ENCODE measurements around the gene IRF7. TPM values are rescaled to one million over a fixed set of nuclear protein-coding genes. Genes with fewer than 3 reads are reported as not detected.

The IRF7 gene
- total RNA-seq, result 5.1 and 6.1 TPM in 2 replicates

DNA sequence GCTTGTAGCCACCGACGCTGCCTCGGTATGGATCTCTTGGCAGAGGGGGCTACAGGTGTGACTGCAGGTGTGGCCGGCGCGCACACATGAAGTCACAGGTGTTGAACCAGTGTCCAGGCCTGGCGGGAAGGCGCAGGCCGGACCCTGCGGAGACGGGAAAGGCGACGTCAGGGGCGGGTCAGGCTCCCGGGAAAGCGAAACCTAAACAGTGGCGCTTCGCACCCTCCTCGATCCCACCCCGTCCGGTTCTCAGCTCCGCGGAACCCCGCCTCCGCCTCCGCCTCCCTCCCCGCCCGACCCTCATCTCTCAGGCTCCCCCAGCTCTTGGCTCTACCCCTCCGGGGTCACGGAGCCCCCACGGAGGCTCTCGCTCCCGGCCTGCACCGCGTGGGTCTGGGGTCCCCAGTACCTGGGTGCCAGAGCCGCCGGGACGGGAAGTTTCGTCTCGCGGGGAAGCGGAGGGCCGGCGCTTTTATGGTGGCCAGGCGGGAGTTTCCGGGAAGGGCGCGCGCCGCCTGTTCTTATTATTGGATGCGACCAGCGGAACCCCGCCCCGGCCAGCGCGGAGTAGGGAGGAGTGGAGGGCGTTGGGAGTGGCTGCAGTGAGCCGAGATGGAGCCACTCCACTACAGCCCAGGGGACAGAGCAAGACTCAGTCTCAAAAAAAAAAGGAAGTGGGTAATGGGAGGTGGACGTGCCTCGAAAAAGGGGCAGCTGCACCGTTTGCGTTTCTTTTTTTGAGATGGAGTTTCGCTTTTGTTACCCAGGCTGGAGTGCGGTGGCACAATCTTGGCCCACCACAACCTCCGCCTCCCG is at the start of gene IRF7:
IRF7 (minus strand) TSS at position 447 of the 816 bp plus-strand sequence. CDS start 586 bp downstream, outside the sequence.

DNA sequence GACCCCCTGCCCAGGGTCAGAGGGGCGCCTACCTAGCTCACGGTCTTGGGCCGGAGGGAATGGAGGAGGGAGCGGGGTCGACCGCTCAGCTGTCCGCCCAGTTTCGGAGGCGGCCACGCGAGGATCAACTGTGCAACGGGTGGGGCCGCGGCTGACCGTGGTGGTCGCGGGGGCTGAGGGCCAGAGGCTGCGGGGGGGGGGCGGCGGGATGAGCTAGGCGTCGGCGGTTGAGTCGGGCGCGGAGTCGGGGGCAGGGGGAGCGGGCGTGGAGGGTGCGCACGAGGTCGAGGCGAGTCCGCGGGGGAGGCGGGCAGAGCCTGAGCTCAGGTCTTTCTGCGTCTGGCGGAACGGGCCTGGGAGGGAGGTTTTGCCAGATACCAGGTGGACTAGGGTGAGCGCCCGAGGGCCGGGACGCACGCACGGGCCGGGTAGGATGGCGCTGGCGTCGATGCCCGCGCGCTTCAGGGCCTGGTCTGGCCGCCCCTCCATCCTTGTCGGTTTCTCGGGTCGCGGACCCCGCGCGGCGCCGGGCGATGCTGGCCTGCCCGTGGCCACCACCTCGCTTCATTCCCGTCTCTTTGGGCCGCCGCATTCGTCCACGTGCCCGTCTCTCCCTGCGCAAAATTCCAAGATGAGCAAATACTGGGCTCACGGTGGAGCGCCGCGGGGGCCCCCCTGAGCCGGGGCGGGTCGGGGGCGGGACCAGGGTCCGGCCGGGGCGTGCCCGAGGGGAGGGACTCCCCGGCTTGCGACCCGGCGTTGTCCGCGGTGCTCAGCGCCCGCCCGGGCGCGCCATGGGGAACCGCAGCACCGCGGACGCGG is 21.0 kb upstream of the IRF7 start, which contains the start of gene DRD4:
DRD4 (plus strand) TSS at position 759 of the 822 bp plus-strand sequence; CDS start at position 795, 36 bp downstream.

DNA sequence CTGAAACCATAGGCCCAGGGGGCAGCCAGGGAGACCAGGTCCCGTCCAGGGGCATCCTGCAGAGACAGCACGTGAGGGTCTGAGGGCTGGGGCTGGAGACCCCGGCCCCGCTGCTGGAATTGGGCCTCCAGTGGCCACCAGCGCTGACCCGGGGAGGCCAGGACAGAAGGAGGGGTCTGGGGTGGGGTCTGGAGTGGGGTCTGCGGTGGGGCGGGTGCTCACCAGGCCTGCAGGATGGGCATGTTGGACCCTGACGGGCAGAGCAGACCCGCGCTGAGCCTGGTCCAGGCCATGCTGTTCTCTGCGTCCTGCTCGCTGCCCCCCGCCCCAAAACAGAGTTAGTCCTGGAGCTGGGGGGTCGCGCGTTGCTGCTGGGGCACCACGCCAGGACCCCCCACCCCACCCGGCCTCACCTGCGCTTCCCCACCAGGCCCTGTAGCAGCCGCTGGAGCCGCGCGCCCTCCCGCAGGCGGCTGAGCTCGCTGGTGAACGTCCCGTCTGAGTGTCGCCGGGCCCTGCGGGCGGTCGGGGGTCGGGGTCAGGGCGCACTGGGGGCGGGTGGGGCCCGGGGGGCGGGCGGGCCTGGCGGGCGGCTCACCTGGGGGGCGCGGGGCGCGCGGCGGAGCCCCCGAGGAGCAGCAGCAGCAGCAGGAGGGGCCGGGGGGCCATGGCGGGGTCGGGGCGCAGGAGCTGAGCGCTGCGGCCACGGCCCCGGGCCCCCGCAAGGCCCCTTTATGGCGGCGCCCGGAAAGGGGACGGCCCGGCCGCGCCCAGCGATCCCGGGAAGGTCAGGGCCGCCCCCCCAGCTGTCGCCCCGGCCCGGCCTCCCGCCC is 10.9 kb upstream of the IRF7 start, which contains the start of gene SCT:
SCT (minus strand) TSS at position 707 of the 833 bp plus-strand sequence; CDS start at position 669, 38 bp downstream.

DNA sequence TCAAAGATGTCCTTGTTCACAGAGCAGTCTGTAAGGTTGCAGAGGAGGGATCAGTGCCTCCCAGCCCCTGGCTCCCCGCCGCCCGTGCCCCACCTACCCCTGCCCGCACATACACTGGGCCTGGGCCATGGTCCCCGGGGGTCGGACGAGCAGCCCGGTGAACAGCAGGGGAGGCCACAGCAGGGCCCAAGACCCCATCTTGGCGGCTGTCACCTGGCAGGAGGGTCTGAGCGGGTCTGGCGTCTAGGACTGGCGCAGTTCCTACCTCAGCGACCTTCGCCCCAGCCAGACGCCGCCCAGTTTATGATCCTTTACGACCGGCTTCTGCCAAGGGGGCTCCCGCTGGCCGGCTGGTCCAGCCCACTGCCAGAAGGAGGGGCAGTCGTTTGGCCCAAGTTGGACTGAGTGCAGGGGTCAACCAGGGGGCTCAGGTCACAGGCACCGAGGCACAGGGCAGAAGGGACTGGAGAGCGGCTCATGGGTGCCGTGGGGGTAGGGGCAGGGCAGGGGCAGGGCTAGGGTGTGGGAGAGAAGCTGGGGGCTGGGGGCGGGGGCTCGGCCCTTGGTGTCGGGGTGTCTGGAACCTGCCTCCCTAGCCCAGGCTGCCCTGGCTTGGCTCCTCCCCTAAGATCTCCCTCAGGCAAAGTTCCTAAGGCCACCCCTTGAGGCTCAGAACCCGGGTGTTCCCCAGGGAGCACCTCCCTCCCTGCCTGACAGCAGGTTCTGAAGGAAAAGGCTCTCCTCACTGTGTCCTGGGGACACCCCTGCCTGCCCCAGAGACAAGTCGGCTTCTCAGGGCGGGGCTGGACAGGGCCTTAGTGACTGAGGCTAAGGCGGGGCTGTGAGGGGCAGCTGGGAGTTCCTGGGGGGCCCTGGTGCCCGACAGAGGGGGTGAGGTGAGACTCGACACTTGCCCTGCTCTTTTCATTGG is 9.2 kb upstream of the IRF7 start, which contains the start of gene CDHR5:
CDHR5 (minus strand) TSS at position 251 of the 931 bp plus-strand sequence; CDS start at position 198, 53 bp downstream.

DNA sequence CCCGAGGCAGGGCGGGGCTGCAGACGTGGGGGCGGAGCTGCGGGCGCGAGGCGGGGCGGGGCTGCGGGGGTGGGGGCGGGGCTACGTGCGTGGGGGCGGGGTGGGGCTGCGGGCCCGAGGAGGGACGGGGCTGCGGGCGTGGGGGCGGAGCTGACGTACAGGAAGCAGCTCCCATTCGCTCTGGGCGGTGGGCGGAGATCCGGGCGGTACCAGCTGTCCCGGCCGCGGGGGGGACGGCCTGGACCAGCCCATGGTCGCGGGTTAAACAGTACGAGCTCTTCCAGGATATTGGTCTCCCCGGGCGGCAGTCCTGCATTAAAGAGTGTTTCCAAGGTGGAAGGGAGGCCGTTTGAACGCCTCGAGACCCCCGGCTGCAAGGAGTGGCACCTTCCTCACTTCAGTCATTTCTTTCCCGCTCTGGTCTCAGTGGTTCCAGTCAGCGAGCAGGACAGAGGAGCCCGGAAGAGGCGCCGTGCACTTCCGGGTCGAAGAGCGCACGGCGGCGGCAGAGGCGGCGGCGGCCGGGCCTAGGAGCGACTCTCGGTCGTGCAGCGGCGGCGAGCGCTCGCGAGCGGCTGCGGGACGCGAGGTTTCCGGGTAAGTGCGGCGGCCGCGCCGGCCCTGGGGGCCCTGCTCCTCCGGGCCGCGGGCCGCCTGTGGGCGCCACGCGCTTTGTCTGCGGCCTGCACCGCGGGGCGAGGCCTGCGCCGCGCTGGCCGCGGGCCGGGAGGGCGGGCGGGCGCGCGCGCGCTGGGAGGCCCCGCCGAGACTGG is 39.6 kb downstream of the IRF7 start, which contains the start of gene PHRF1:
PHRF1 (plus strand) TSS at position 475 of the 773 bp plus-strand sequence. CDS start 5,043 bp downstream, outside the sequence.

Small RNAs within 50 kb of the gene (small RNA-seq; reads per million reads assigned to genes)
- gene MIR210, result 55.7 reads per million, percentile 98 among the genes with 10 or more reads in this experiment

Other genes starting within 250 kb of the IRF7 start
- gene B4GALNT4, start 246.5 kb downstream of the IRF7 start, total RNA-seq, result 0.59 and 0.73 TPM in 2 replicates
- gene PKP3, start 221.7 kb downstream of the IRF7 start, total RNA-seq, result 1.8 and 2.5 TPM in 2 replicates
- 18.6 and 18.7 TPM in 2 replicates for gene SIGIRR, start 201.0 kb downstream of the IRF7 start, total RNA-seq
- gene ANO9, start 173.9 kb downstream of the IRF7 start, total RNA-seq, result under 0.01 TPM in 1 of 2 replicates, not detected in the other
- gene PTDSS2, start 165.7 kb downstream of the IRF7 start, total RNA-seq, result 29.4 and 36.2 TPM in 2 replicates
- gene RNH1, start 108.7 kb downstream of the IRF7 start, total RNA-seq, result 425 and 460 TPM in 2 replicates
- gene HRAS, start 80.4 kb downstream of the IRF7 start, total RNA-seq, result 50.2 and 54.0 TPM in 2 replicates
- gene LRRC56, start 78.4 kb downstream of the IRF7 start, total RNA-seq, result 0.20 and 0.37 TPM in 2 replicates
- gene LMNTD2, start 55.2 kb downstream of the IRF7 start, total RNA-seq, result under 0.01 and 0.20 TPM in 2 replicates
- 0.73 and 1.6 TPM in 2 replicates for gene RASSF7, start 55.0 kb downstream of the IRF7 start, total RNA-seq
- gene PHRF1, start 39.5 kb downstream of the IRF7 start, total RNA-seq, result 24.3 and 41.4 TPM in 2 replicates
- gene CDHR5, start 9.0 kb upstream of the IRF7 start, total RNA-seq, result not detected in 2 replicates
- not detected in 2 replicates for gene SCT, start 11.2 kb upstream of the IRF7 start, total RNA-seq
- under 0.01 TPM in 1 of 2 replicates, not detected in the other for gene DRD4, start 21.3 kb upstream of the IRF7 start, total RNA-seq
- 36.0 and 47.8 TPM in 2 replicates for gene DEAF1, start 79.3 kb upstream of the IRF7 start, total RNA-seq
- 9.9 and 10.9 TPM in 2 replicates for gene TMEM80, start 79.9 kb upstream of the IRF7 start, total RNA-seq
- 24.4 and 33.1 TPM in 2 replicates for gene EPS8L2, start 90.3 kb upstream of the IRF7 start, total RNA-seq
- gene TALDO1, start 131.5 kb upstream of the IRF7 start, total RNA-seq, result 123 and 139 TPM in 2 replicates
- gene GATD1, start 161.5 kb upstream of the IRF7 start, total RNA-seq, result 45.0 and 48.1 TPM in 2 replicates
- gene CEND1, start 174.1 kb upstream of the IRF7 start, total RNA-seq, result 0.37 and 2.2 TPM in 2 replicates
- 16.5 and 25.6 TPM in 2 replicates for gene SLC25A22, start 182.3 kb upstream of the IRF7 start, total RNA-seq
- gene PIDD1, start 189.3 kb upstream of the IRF7 start, total RNA-seq, result 4.4 and 7.2 TPM in 2 replicates
- 206 and 432 TPM in 2 replicates for gene RPLP2, start 194.0 kb upstream of the IRF7 start, total RNA-seq
- gene PNPLA2, start 203.0 kb upstream of the IRF7 start, total RNA-seq, result 29.8 and 34.0 TPM in 2 replicates
- 0.37 and 0.78 TPM in 2 replicates for gene CRACR2B, start 212.0 kb upstream of the IRF7 start, total RNA-seq
- 188 and 225 TPM in 2 replicates for gene CD151, start 217.0 kb upstream of the IRF7 start, total RNA-seq
- gene POLR2L, start 226.6 kb upstream of the IRF7 start, total RNA-seq, result 122 and 125 TPM in 2 replicates
- 143 and 195 TPM in 2 replicates for gene TSPAN4, start 226.9 kb upstream of the IRF7 start, total RNA-seq

Data from subcutaneous preadipocyte (primary cell).